HG03457 (cell line): ENCODE measurements around the gene SNX1.
A peak's percentile ranks its signal among the peaks of the same experiment; 100 is the strongest.

ENCODE experiments used
- ATAC-seq: cut with Tn5 transposase; IDR thresholded peaks from one replicate; pipeline ENCODE4 v1.9.1; 2021; ENCODE audit warnings: moderate number of reproducible peaks; ENCODE audit not compliant: unreplicated experiment

SNX1 gene

GRCh38 chr15:64161688-64162477 lies 66.1 kb downstream of the SNX1 start:
- no peak for ATAC-seq

DNA sequence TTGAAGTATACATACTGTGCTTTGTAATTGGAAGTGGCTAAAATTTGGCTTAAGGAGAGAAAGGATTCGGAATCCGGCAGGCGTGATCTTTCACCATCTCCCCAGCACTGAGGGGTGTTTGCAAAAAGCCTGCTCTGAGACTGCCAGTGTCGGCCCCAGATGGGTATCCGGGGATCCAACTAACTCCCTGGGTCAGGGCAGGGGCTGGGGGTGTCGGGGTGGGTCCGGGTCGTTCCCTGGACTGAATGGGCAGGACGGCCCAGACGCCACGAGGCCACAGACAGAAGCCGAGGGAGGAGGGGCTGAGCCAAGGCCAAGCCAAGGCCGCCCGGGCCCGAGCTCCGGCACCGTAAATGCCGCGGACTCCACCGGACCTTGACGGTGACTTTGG lies 66.7 kb downstream of the SNX1 start:
- ATAC-seq = peak; percentile 7

DNA sequence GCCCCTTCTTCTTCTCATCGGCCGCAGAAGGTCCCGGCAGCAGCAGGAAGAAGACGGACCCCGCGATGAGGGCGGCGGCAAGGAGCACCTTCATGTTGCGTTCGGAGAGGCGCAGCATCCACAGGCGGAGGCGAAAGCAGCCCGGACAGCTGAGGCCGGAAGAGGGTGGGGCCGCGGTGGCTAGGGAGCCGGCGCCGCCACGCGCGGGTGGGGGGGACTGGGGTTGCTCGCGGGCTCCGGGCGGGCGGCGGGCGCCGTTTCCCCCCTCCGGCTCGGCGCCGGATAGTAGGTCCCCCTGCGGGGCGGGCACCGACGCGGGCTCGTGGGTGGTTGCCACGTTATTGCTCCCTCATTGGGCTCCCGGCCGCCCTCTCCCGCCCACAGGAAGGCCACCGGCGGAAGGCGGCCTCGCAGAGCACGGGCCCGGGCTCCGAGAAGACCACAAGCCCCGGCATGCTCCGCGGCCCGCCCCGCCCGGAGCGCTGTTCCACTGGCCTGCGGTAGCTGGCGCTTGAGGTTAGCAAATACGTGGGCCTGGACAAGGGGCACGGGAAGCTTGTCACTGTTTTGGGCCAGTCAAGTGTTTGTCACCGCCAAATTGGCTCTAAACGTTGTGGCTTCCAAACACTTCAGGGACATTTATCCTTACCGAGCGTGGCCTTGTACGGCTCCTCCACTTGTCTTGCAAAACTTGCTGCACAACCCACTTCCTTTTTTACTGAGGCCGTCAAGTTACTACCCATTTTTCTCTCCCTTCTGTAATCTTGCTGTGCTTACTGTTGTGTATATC lies 67.3 kb downstream of the SNX1 start, which contains the start of gene PPIB:
TSS of gene PPIB (minus strand) at position 154 of the 790 bp plus-strand sequence. CDS start at position 118, 36 bp downstream.
- ATAC-seq = peak; percentile 77

DNA sequence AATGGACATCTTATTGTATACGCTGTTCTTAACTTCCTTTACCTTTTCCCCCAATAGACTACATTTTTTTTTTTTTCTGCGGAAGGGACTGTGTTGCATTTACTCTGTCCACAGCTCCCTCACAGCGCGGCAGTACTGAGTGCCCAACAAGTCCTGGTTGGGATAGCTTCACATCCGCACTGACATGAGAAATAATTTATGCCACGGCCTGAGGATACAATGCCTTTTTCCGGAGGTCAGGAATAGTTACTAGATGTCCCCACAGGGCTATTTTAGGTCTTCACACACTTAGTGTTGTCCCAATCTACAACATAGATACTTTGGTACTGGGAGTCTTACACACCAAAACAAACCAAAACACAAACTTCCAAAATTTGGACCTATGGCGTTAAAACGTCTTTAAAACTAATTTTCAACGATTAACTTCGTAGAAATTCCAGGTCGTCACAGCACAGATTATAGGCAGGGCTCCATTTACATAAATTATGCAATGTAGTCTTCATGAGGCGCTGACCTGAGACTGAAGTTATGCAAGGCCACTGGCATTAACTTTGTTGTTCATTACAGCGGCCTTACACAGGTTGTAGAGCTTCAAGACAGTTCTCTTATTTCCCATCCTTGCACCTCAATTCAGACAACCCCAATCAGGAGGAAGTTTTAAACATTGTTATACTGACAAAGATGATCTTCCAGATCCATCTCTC lies 68.0 kb downstream of the SNX1 start:
- no peak for ATAC-seq

- no peak for ATAC-seq
Measured at GRCh38 chr15:64164436-64164835, 68.7 kb downstream of the SNX1 start.

GRCh38 chr15:64166102-64166890 lies 70.5 kb downstream of the SNX1 start:
- ATAC-seq = no peak

- no peak for ATAC-seq
Measured at GRCh38 chr15:64180235-64180824, 84.5 kb downstream of the SNX1 start.

DNA sequence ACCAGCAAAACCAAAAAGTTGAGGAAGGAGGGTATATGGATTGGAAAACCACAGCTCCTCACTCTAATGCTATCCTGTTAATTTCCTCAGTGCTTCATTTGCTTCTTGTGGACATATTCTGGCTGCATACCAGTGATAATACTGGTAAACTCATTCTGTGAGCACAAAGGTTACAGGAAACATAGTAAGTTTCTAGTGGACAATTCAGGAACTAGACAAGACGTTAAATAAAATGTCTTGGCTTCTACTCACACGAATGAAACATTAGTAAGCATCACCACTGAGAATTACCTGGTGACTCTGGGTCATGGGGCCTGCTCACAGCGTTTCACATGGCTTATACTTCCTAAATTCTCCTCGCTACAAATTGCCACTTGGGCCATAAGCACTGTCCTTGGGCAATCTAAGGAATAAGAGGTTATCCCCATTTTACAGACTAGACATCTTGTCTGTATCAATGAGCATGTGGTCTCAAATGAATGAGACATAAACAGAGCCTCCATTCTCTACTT lies 87.1 kb downstream of the SNX1 start:
- no peak for ATAC-seq

DNA sequence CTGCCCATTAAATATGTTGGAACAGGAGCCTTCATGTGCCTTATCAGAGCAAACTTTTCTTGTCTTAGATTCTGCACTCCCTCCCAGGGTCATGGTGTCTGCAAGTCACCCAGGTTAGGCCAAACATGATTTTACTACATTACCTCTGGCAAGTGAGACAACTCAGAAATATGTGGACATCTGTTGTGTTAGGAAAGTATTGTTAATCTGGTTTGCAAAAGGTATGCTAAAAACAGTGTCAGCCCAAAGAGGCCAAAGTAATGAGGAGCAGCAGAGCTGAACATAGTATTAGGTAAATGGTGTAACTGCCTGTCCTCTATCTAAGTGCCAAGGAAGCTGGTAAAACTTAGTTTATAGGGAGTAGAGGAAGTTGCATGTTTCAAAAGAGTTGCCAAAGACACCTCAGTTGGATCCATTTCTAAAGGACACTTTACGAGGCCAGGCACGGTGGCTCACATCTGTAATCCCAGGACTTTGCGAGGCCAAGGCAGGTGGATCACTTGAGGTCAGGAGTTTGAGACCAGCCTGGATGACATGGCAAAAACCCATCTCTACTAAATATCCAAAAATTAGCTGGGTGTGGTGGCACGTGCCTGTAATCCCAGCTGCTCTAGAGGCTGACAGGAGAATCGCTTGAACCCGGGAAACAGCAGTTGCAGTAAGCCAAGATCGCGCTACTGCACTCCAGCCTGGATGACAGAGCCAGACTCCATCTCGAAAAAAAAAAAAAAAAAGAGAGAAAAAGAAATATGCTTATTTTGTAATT lies 89.5 kb downstream of the SNX1 start:
- no peak for ATAC-seq

- ATAC-seq = no peak
Measured at GRCh38 chr15:64187396-64188191, 91.8 kb downstream of the SNX1 start.
